ENCODE measurements around the gene ITGAE.

Gene ITGAE

DNA sequence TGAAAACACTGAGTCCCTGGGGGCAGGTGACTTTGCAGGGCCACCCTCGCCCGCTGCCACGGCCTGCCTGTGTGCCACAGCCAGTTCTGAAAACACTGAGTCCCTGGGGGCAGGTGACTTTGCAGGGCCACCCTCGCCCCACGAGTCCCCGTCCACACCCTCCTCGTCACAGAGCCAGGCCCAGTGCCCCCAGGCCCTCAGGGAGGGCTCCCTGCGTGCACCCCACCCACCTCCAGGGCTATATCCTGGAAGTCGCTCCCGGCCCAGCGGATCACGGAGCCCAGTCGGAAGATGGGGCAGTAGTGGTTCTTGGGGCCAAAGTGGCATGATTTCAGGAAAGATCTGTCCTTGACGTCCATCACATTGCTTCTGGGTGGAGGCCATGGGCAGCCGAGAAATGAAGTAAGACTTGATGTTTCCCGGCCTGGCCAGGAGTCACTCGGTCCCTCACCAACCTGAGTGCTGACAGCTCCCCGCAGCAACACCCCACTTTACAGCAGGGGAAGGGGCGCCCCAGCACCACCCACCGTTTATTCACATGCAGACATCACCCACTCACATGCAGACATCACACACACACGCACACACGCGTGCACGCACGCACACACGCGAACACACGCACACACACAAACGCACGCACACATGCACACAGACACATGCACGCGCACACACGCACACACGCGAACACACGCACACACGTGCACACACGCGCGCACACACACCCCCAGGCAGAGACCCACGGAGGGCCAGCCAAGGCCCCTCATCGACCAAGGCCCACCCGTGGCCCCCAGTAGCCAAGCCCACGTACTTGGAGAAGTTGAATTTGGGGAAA is 111.5 kb downstream of the ITGAE start:
- DNase-seq, result no peak

DNA sequence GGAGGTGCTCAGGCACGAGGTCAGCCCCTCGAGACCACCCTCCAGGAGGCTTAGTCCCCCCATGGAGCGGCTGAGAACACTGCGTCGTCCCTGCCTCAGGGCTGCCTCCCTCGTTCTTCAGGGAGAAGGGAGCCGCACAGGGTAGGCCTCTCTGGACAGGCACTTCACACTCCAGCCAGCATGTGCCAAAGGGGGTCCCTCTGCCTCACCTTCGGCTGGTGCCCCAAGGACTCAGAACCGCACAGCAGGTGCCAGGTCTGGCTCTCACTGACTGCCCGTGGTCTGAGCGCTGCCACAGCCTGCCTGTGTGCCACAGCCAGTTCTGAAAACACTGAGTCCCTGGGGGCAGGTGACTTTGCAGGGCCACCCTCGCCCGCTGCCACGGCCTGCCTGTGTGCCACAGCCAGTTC is 112.1 kb downstream of the ITGAE start:
- DNase-seq, result no peak

DNA sequence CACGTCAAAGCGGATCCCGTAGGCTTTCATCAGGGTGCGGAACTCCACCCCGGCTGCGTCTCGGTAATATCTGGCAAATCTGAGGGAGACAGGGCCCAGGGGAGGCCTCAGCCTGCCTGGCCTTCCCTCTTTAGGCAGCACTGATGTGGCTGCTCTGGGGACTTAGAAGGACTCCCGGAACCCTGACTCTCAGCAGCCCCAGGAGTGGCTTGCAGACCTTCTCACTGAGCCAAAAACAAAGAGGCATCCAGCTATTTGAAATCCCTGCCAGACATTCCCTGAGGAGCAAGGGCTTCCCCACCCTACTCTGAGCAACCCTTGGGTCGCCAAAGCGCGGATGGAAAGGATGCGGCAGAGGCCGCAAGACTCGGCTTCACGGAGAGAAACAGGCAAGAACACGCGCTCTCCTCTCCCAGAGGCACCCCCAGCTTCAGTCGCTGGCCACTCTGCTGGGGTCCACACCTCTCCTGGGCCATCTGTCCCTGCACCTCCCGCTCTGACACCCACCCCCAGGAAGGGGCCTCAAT is 112.9 kb downstream of the ITGAE start:
- DNase-seq, result no peak

DNA sequence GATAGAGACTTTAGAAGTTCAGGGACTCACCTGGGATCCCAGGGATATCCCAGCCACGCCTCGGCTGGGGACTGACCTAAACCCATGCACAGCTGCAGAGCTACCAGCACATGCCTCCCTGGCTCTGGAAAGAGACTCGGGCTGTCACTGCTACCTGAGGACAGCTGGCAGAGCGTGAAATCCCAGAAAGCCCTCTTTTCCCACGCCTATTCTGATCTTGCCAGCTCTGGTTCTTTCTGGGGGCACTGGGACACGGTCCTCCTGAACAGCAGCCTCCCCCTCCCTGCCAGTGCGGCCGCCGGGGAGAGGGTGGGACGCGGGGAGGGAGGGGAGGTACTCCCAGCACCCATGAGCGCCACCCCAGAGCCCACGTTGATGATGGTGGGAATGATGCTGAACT is 115.8 kb downstream of the ITGAE start:
- DNase-seq, result no peak

DNA sequence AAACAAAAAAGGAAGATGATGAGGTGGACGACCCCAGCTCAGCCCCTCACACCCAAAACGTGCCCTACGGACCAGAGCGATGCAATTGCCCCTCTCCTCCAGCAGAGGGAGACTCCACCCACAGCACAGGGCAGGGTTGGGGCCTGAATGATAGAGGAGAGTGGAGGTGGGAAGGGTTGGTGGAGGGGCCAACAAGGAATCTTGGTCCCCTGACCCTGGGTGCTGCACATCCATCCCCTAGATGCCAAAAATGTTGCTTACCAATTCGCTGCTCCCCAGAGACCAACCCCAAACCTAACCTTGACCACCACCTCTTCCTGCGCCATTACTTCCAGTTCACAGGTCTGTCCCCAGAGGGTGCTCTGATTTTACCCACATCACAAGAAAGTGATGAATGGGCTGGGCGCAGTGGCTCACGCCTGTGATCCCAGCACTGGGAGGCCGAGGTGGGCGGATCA is 117.9 kb downstream of the ITGAE start:
- no peak for DNase-seq

DNA sequence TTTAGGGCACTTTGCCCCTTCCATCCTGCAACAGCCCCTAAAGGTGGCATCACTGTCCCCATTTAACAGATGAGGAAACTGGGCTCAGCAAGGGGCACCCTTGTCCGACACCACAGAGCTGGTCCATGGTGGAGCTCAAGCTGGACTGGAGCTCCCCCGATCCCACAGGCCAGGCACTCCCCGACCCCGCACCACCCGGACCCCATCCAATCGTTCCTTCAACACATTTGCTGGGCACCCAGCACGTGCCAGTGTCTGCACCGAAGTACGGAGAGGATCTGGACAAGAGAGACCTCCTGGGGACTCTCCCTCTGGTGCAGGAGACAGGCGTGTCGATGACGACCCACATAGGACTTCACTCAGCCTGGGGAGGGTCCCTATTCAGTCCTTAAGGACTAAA is 119.0 kb downstream of the ITGAE start:
- DNase-seq, result no peak

DNA sequence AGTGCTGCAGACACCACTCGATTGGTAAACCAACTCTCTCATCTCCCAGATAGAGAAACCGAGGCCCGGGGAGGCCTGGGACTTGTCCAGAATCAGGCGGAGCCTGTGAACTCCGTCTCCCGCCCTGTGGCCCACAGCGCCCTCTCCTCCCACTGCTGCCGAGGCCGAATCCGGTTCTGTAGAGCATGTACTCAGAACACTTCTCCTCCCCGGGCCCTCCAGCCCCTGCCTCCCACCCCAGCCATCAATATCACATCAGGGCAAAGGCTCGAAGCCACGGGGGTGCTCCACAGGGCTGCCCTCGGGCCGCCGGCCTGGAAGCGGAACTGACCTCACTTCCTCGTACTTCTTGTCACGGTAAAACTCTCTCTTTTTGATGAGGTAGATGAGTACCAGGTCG is 119.4 kb downstream of the ITGAE start:
- no peak for DNase-seq

DNA sequence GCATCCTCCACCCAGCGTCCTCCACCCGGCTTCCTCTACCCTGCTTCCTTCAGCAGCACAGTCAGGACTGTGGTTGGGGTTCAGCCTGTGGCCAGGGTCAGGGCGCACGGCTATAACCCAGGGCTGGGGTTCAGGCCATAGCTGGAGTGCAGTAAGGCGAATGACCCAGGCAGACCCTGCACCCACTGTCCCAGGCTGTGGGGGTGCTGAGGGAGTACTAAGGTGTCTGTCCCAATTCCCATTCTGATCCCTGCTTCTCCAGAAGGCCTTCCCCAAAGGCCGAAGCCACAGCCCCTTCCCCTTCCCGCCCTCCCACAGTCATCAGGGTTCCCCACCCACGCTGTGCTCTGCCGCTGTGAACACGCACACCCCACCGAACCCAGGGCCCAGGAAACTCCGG is 119.9 kb downstream of the ITGAE start:
- no peak for DNase-seq

DNA sequence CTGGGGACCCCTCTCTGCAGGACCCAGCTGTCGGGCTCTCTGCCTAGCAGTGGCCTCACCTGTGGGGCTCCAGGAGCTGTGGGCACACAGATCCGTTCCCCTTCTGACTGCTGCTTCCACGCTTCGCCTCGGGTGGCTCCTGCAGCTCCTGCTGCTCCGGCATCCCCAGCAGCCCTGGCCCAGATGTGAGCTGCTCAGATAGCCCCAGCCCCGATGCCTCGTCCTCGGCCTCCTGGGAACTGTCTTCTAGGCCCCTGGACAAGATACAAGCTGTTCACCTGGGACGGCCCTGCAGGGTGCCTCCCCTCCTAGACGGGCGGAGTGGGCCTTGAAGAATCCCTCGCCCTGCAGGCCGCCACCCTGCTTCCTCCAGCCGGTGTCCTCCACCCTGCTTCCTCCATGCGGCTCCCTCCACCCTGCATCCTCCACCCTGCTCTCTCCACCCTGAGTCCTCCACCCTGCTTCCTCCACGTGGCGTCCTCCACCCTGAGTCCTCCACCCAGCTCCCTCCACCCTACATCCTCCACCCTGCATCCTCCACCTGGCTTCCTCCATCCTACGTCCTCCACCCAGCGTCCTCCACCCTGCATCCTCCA is 121.4 kb downstream of the ITGAE start:
- DNase-seq, result no peak

DNA sequence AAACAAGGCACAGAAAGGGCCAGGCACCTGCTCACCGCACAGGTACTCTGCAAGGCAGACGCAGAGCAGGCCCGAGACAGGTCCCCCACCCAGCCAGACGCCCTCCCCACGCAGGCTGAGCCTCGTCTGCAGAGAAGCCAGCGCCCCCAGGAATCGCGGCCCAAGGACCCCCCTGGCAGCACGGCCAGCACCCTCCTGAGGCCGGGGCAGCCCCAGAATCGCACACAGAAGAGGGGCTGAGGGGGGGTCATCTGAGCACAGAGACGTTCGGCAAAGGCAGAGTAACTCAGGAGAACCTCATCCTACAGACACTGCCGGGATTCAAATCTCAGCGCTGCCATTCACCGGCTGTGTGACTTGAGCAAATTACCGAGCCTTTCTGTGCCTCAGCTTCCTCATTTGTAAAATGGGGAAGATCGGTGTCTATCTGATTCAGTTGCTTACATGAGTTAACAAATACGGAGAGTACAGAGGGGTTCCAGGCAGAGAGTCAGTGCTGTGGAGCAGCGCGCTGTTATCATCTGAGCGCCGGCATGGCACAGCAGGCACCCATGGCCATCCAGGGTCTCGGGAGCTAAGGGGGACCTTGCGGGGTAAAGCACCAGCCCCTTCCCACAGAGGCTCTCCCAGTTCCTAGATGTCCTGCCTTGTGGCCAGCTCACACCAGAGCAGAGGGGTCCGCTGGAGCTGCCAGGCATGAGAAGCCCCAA is 122.0 kb downstream of the ITGAE start:
- no peak for DNase-seq

DNA sequence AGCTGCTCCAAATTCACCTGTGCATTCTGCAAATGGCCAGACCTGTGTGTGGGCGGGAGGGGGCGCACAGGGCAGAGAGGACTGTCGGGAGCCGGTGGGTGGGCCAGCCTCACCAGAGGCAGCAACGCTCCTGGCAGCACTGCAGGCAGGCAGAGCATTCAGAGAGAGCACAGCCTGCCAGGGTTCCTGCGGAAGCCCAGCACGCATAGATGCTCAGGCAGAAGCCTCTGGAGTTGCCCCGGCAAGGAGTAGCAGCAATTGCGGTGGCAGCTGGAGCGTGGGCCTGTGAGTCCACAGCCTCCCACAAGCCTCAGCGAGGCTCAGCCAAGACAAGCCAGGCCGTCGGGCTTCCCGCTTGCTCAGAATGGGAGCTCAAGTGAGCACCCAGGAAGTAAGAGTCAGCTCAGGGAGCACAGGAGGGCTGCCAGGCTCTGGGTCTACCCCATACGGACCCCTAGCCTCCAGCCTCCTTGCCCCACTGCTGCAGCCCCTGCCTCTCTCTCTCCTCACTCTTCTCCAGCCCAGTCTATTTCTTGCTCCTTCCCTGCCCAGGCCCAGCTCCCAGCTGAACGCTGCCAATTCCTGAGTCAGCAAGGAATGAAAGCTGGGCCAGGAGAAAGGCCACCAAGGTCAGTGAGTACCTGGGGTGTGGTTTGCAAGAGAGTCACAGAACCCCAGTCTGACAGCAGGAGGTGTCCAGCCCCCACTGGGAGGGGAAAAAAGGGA is 122.7 kb downstream of the ITGAE start:
- no peak for DNase-seq

DNA sequence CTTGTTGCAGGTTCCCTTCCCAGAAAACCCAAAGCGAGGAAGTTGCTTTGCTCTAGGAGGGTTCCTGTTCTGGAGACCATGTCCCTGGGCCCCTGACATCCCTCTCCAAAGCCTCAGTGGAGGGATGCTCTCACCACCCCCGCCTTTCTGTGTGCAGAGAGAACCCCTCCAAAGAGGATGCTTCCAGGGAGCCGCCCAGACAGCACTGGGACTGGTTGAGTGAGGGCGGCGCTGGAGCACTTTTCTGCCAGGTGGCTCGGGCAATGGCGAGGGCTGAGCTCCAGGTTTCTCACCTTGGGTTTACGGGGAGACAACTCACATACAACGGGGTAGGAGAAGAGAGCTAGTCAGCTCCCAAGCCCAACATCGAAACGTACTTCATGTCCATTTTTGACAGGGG is 125.1 kb downstream of the ITGAE start:
- DNase-seq, result no peak

DNA sequence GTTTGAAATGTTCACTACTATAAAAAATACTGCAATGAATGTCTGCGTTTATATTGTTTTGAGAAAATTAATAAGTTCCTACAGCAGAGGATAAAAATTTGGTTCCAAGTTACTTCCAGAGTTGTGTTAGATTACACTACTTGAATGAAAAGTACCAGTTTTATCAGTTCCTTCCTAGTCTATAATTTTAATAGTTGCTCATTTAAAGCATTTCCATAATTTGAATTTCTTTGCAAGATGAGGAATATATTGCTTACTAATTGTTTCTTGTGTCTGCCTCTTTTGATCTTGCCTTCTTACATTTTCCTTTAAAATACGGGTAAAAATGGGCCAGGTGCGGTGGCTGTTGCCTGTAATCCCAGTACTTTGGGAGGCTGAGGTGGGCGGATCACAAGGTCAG is 128.4 kb downstream of the ITGAE start:
- no peak for DNase-seq

DNA sequence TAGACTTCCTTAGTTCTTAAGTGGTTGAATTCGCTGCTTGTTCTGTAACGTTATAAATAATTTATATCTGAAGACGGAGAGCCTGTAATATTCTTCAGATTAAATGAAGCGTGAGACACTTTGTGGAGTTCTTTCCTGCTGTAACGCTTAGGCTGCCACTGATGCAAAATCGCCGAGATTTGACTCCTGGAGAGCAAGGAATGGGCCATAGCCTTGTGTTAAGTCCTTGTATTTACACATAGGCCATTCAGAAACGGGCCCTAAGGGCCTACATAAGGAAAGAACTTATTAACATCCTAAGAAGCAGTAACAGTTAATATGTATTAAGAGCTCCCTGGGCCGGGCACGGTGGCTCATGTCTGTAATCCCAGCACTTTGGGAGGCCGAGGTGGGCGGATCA is 131.4 kb downstream of the ITGAE start:
- no peak for DNase-seq

DNA sequence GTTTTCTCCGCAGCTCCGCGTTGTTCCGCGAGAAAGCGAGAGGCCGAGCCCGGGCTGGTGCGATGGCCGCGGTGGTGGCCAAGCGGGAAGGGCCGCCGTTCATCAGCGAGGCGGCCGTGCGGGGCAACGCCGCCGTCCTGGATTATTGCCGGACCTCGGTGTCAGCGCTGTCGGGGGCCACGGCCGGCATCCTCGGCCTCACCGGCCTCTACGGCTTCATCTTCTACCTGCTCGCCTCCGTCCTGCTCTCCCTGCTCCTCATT is 132.0 kb downstream of the ITGAE start:
- no peak for DNase-seq

DNA sequence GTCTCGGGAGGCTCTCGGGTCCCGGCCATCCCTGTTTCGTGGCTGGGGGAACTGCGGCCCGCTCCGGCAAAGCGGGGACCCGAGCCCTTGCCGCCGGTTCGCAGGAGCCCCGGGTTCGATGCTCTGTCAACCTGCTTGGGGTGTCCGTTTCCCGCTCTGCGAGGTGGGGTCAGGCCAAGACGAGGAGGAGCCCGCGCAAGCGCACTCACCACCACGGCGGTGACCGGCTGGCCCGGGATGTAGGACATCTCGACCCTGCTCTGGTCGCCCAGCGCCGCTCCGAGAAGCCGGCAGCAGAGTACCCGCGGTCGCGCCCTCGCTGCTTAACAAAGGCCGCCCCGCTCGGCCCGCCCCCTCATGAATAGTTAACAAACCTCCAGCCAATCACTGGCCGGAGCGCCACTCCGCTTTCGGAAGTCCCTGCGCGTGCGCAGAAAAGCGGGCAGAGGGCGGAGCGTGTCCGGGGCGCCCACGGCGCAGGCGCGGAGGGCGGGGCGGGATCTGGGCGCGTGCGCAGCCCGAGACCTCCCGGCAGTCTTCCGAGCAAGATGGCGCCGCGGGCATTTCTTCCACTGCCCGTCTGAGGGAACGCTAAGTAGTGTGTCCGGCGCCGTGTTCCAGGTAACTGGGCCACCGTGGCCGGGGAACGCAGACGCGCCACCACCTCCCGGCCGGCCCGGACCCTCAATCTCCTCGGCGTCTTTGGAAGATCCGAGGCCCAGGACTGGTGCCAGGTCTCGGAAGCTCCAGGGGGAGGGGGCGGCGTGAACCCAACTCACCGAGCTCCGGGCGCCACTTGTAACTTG is 132.5 kb downstream of the ITGAE start, which contains the start of the genes EMC6 and TAX1BP3:
Gene EMC6, plus strand, starts transcription at position 534 of the 806 bp plus-strand sequence. CDS start 335 bp downstream, outside the sequence.
Gene TAX1BP3, minus strand, starts transcription at position 300 of the 806 bp plus-strand sequence. Its CDS starts 52 bp downstream, at position 248.
- DNase-seq, result peak; percentile 97

DNA sequence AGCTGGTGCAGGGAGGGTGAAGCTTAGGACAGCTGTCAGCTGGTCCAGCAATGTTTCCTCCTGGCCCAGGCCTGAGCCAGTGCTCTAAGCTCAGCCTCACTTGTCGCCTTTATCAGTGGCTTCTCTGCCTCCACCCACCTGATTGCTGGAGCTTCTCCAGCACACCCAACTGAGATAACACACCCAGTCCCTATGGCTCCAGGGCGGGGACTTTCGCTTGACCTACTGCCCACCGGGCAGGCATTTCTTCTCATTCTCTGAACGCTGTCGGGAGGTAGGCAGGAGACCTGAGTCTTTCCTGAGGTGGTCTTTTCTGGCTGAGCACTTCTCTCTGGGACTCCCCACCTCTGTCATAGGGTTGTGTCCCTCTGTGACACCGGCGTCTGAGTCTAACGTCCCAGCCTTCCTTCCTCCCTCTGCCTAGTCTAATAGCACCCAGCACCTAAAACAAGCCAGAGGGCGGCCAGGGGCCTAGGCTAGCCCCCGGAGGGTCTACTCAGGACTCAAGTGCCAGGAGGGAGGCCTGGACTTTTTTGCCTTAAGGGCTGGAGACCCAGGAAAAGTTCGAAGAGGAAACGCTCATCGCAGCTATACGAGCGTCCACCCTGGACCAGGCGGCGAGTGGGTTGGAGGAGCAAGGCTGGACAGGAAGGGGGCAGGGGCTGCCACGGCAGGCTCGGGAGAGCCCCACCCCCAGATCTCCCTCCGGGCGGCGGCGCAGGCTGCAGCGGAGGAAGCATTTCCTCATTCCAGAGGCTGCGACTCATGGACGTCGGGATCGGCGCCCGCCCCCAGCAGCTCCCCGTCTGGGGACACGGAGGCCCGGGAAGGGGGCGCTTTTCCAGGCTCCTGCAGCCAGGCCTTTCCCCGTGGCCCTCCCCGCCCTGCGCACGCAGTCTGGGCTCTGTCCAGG is 133.4 kb downstream of the ITGAE start:
- peak; percentile 95 for DNase-seq

DNA sequence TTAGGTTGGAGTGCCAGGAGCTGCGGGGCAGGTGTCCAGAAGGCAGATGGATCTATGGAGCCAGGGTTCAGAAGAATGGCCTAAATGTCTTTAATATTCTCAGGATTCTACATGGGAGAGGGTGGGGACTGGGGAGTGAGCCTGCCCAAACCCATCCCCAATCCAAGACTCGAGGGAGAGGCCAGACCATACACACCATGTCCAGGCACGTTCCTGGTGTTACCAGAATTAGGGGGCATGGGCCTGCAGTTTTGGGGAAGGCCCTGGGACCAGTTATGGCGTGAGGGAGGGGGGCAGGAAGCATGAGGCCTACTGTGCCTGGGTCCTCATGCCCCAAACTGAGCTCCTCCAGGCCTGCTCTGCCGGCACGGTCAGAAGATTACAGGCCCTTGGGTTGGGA is 134.5 kb downstream of the ITGAE start:
- DNase-seq, result no peak

DNA sequence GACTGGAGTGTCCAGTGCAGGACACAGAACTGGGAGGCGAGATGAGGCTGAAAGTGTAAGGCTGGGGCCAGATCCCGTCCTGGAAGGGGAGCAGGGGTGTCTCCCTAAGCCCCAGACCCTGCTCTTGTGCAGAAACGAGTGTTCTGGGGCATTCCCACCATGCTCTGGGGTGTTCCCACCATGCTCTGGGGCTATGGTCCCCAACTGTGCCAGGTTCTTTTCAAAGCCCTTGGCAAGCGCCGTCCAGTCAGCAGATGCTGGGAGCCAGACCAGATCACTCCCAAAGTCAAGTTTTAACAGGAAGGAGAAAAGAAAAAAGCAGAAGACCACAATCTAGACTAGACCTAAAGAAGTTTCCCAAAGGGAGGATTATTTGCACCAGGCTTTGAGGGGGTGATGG is 135.2 kb downstream of the ITGAE start:
- DNase-seq, result no peak

All from fibroblast of skin of abdomen (primary cell).